ENCODE data around the gene SERPING1.
A peak's percentile ranks its signal among the peaks of the same experiment; 100 is the strongest.

The SERPING1 gene

DNA sequence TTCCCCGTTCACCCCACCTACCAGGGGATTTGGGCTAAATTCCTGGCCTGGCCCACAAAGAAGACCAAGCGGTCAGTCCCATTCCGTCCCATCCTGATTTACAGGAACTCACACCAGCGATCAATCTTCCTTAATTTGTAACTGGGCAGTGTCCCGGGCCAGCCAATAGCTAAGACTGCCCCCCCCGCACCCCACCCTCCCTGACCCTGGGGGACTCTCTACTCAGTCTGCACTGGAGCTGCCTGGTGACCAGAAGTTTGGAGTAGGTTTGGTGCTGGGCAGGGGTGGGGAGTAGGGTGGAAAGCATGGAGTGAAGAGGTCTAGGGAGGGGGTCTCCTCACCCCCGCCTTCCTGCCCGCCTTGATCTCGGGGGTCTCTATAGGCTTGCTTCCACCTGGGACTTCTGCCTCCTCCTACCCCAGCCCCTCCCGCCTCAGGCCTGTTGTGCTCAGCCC, at the start of gene SERPING1:
TSS of gene SERPING1 (plus strand) at position 225 of the 455 bp plus-strand sequence. CDS start 586 bp downstream, outside the sequence.
- DNase-seq (ENCODE audit: low read depth), result no peak

DNA sequence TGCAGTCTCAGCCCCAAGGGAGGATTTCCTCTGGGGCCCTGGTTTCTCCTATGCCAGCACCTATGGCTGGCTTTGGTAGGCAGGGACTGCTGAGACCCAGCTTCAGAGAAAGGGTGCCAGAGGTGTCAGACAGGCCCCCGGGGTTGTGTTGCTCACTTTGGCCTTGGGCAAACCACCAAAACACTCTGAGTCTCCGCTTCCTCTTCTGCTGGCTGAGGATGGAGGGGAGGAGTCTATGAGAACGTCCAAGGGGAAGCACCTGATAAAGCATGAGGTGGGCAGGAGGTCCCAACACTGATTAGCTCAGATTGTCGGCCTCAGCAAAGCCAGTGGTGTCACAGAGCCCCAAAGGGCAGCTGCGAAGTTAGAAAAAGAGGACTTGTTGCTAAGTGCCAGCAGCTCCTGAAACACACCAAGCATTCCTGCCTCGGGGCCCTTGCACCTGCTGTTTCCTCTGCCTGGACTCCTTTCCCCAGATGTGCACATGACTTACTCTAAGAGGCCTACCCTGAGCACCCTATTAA, 49.6 kb upstream of the SERPING1 start:
- no peak for DNase-seq (ENCODE audit: low read depth)

DNA sequence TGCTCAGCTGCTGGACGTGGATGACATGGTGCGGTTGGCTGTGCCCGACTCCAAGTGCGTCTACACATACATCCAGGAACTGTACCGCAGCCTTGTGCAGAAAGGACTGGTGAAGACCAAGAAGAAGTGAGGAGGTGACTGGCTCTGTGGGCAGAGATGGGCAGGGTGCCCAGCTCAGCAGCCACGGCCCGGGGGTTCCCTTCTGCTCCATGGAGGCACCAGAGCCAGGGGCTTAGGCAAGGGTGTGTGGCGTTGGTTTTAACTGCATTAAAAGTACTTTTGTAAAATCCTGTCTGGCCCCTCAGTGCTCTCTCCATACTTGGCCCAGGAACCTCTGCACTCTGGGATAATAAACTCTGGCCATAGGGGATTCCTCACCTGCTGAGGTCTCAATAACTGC, 47.5 kb upstream of the SERPING1 start:
- no peak for DNase-seq (ENCODE audit: low read depth)

DNA sequence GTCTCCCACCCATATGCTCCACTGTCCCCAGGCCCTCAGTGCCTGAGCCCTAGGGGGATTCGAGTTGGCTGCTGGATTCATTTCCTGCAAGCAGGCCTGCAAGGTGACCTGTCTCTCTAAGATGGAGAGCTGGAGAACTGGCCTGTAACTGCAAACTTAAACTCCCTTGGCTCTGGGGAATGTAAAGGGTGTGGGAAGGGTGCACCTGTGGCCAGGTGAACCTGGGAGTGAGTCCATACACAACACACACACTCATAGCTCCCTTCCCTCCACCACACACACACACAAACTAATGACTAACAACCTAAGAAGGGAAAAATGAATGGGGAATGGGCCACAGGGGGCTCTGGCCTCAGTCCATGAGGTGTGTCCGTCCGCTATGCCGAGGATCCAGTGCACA, 45.5 kb upstream of the SERPING1 start:
- DNase-seq (ENCODE audit: low read depth), result no peak

DNA sequence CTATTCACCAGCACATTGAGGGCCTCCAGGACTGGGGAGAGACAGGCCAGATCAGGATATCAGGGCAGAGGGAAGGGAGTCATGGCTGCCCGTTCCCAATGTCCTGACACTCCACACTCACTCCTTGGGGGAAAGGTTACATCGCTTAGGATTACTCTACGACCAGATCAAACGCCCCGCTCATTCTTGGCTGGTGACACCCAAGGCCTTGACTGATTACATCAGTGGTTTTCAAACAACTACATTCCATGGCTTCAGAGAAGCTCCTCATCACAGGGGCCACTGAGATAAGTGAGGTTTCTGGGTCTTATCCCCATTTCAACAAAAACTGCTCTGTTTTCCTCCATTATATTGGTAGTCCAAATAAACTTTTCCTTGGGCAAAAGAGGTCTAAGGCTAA, 45.0 kb upstream of the SERPING1 start:
- DNase-seq (ENCODE audit: low read depth), result no peak

DNA sequence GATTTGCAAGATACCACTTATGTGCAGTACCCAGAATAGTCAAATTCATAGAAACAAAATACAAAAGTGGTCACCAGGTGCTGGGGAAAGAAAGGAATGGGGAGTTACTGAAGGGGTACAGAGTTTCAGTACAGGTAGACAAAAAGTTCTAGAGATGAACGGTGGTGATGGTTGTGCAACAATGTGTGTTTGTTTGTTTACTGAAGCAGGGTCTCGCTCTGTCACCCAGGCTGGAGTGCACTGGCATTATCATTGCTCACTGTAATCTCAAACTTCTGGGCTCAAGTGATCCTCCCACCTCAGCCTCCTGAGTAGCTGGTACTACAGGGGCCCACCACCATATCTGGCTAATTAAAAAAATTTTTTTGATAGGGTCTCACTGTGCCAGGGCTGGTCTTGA, 42.1 kb upstream of the SERPING1 start:
- DNase-seq (ENCODE audit: low read depth), result no peak

DNA sequence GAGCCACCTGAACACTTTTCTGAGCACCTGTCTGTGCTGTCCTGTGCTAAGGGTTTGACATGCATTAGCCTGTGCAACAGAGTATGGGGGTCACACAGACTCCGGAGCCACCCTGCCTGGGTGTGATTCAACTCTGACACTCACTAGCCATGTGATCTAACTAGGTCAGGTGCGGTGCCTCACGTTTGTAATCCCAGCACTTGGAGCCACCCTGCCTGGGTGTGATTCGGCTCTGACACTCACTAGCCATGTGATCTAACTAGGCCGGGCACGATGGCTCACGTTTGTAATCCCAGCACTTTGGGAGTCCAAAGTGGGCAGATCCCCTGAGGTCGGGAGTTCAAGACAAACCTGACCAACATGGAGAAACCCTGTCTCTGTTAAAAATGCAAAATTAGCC, 41.4 kb upstream of the SERPING1 start:
- DNase-seq (ENCODE audit: low read depth), result no peak

DNA sequence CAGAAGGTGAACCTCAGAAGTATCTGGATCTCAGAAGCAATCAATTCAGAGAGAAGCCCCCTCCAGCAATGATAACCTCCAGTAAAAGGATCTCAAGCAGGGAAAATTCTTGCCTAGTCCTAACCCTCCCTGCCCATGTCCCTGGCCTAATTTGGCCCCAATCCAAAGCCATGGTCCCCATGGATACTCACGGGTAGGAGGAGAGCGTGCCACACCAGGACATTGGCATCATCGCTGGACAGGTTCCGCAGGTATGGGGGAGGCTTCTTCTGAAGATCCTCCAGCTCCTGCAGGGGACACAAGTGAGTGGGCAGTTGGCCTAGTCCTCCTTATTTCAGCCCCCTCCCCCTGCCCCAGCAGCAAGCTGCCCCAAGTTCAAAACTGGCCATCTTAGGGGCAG, 37.3 kb upstream of the SERPING1 start:
- DNase-seq (ENCODE audit: low read depth), result no peak

DNA sequence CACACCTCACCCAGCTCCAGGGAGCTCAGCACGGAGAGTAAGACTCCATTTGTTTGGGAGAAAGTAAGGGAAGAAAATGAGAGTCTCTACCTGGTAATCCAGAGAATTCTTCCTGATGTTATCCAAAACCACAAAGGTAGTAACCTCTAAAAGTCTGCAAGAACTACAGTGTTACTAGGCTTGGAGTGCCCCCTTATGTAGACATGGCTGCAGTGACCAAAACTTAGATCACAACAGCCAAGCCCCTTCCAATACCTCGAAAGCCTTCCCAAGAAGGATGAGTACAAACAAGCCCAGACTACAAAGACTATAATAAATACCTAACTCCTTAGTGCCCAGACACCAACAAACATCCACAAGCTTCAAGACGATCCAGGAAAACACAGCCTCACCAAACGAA, 34.9 kb upstream of the SERPING1 start:
- DNase-seq (ENCODE audit: low read depth), result no peak

DNA sequence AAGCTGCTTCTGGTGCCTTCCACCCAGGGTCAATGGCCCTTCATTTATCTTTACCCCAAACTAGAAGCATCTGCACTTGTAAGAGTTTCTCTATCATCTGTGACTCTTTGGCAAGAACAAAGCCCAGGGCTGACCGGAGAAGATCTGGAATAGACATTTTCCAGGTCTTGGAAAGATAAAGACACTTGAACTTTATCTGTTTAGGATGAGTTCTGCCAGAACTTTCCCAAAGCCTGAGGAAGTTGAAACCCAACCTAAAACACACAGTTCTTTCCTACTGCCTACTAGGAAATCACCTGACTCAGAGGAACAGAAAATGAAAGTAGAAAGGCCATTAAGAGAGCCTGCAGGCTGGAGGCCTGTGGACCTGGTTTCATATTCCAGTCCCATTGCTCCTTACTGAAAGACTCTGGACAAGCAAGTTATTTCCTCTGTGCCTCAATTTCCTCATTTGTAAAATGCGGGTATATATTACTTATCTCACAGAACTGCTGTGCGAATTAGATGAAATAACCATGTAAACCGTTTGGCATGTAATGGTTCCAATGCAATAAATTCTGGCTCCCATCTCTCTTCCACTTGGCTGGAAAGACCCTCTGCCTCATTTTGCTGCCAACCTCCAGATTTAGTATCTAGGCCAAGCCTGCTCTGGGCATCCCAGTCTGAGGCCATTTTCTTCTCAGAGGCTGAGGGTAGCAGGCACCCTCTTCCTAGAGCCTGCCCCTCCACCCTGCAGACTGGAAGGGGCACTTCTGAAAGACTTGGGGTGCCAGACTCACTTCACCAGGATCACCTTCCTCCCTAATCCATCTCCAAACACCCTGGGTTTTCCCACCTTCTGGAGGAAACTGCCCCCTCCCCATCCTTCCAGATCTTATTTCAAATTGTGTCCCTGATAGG, 31.2 kb upstream of the SERPING1 start:
- no peak for DNase-seq (ENCODE audit: low read depth)

DNA sequence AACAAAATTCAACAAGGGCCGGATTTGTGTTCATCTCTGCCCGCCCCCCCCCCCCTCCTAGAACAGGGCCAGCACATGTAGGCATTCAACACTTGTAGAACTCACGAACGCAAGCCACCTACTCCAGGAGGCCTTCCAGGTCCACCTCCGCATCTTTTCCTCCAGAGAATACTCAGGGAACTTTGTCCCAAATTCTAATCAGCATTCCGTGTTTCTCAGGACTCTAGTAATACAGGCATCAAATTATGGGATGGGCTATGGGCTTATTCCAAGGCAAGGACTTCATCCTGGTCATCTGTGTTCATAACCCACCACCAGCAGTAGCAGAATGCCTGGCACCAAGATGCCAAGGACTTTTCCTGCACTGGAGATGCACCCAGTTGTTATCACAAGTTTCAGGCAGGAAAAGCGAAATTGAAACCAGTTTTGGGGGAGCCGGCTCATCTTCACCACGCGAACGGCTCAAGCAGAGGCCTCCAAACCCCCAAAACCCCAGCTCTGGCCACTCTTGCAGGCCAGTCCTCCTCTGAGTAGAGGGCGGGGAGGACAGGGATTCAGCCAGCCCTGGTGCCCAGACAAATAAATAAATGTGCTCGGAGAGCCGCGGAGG, 30.5 kb upstream of the SERPING1 start:
- DNase-seq (ENCODE audit: low read depth), result peak; percentile 8

DNA sequence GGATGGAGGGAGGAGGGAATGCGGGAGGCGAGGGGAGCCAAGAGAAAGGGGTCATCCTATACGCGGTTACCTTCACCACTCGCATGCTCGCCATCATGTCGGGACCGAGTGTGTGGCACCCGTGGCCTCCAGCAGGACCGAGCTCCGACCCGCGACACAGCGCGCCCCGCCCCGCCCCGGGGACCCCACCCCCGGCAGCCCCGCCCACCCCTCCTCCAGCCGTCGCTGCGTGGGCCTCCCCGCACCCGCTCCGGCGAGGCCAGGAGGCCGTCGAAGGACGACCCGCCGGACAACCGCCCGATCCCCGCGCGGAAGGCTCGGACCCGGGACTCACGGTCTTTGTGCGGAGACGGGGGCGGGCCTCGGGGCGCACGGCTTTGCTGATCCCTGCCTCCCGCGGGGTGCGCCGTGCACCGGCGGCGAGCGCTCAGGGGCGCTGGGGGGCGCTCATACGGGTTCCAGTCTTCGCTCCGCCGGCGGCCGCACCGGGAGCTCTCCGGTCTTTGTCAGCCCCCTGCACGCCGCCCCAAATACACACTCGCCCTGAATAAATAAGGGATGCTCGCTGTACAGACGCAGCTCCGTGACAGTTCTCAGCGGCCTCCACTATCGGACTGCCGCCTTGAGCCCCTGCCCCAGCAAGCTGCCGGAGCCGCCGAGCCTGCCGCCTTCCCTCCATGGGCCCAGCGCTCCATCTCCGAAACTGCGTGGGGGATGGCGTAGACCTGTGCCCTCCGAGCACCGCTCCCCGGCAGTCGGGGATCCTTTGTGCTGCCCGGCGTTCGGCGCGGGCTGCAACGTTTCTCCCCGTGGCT, 29.8 kb upstream of the SERPING1 start, which contains the start of gene UBE2L6:
TSS of gene UBE2L6 (minus strand) at position 158 of the 815 bp plus-strand sequence. CDS start at position 97, 61 bp downstream.
- peak; percentile 79 for DNase-seq (ENCODE audit: low read depth)

DNA sequence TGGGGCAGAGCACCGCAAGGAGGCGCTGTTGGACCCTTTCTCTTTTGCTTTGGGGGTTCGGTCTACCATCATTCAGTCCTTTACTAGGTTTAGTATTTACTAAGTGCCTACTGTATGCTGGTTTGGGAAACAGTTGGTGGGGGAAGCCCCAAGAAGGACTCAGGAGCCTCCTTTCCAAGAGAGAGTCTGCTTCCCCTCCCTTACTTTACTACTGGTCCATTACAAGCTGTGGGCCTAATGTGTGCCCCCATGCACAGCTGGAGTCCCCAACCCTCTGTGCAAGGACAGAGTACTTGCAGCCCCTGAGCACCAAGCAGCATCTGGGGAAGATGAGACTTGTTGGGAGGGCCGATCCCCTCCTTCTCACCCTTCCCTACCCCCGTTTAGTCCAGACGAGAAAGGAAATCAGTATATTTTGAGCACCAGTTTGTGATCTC, 29.1 kb upstream of the SERPING1 start:
- DNase-seq (ENCODE audit: low read depth), result no peak

DNA sequence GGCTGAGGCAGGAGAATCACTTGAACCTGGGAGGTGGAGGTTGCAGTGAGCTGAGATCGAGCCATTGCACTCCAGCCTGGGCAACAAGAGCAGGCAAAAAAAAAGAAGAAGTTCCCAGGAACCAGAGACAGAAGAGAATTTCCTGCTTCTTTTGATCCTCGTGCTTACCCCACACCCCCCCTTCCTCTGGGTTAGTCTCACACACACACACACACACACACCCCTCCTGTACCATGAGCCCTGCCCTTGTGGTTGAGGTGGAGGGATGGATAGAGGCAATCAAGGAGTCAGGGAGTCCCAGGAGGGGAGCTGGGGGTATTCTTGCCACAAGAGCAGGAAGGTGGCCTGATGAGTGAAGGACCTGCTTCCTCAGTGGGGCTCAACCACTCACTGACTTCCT, 25.9 kb upstream of the SERPING1 start:
- DNase-seq (ENCODE audit: low read depth), result no peak

DNA sequence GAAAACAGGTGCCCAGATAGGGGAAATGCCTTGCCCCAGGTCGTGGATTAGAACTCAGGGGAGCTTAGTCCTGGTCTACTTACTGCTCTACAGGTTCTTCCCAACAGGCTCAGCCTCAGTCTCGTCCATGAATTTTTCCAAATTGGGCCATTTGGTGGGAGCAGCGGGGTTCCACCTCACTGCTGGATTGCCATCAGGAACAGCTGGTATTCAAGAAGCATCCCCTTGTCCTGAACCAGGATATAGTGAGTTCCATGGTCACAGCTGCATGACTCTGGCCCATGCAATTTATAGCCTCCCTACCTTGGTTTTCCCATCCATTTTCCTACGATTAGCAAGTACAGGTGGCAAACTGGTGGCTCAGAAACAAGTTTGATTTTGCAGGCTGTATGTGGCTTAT, 23.4 kb upstream of the SERPING1 start:
- DNase-seq (ENCODE audit: low read depth), result no peak

DNA sequence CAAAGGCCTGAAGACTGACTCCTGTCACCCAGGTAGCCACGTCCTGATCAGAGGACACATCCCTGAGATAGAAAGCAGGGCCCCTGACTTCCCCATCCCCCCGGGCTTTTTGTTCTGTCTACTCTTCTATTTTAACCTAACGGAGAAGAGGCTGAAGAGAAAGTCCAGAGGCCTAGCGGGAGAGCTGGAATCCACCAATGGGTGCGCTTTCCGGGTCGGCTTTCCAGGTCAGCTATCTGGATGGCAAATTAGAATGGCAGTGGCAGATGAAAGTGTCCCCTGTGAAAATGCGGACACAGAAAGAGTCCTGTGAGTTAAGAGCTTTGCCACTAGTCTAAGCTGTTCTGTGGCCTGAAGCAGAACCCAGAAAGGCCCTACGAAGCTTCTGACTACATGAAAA, 13.1 kb upstream of the SERPING1 start:
- DNase-seq (ENCODE audit: low read depth), result no peak

DNA sequence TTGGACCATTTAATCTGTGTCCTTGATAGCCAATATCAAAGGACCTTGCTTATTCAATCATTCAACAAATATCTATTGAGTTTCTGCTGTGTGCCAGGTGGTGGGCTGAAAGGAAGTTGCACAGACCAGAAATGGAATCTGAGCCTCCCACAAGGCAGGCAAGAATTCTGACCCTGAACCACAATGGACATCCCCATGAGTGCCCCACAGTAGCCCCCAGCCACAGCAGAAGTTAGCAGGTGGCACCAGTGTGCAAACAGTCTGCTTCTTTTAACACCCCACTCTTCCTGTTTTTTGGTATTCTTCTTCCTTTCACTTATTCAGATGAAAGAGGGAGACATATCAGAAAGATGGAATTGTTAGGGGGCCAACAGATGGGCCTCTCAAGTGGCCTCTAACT, 12.2 kb upstream of the SERPING1 start:
- DNase-seq (ENCODE audit: low read depth), result no peak

DNA sequence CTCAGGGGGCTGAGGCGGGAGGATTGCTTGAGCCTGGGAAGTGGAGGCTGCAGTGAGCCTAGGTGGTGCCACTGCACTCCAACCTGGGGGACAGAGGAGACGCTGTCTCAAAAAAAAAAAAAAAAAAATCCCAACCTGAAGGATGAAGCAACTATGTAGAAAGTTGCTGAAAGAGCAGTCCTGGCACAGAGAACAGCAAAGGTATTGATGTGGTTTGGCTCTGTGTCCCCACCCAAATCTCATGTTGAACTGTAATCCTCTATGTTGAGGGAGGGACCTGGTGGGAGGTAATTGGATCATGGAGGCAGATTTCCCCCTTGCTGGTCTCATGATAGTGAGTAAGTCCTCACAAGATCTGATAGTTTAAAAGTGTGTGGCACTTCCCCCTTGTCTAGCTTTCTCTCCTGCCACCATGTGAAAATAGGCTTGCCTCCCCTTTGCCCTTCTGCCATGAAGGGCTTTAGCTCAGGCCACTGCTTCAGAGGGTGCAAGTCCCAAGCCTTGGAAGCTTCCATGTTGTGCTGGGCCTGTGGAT, 10.7 kb upstream of the SERPING1 start:
- DNase-seq (ENCODE audit: low read depth), result no peak

DNA sequence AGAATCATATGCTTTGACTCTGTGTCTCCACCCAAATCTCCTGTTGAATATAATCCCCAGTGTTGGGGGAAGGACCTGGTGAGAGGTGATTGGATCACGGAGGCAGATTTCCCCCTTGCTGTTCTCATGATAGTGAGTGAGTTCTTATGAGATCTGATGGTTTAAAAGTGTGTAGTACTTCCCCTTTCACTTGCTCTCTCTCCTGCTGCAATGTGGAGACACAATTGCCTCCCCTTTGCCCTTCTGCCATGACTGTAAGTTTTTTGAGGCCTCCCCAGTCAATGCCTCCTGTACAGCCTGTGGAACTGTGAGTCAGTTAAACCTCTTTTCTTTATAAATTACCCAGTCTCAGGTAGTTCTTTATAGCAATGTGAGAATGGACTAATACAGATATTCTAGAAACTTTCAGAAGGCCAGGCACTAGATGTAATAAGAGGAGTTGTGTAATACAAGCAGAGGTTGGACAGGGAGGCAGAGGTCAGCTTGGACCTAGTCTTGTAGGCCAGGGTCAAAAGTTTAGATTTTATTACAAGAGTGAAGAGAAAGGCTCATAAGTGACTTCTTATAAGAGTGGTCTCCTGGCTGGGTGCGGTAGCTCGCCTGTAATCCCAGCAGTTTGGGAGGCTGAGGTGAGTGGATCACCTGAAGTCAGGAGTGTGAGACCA, 9.3 kb upstream of the SERPING1 start:
- DNase-seq (ENCODE audit: low read depth), result no peak

DNA sequence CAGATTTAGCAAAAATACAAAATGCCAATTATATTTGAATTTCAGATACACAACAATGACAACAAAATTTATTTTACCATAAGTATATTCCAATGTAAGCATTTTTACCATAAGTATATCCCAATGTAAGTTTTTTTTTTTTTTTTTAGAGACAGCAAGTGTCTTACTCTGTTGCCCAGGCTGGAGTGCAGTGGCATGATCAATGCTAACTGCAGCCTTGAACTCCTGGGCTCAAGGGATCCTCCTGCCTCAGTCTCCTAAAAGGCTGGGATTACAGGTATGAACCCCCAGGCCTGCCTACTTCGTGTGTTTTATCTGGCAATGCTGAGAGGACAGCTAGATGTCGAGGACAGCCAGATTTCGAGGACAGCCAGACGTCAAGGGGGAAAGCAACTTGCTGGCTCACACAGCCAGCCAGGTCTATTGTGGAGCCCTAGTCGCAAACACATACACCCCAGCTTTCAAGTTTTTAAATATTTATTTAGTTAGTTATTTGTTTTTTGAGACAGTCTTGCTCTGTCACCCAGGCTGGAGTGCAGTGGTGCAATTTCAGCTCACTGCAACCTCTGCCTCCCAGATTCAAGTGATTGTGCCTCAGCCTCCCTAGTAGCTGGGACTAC, 1.1 kb upstream of the SERPING1 start:
- DNase-seq (ENCODE audit: low read depth), result no peak
